Smooth muscle cell (in vitro differentiated cells): ENCODE results near the gene BASP1. TPM values are rescaled to one million over a fixed set of nuclear protein-coding genes. Genes with fewer than 3 reads are reported as not detected.
"Not testable (repeated sequence)": the region's sequence is repeated elsewhere in the genome, so short reads cannot be mapped to it uniquely, and the experiment has no call there.

Experiments used
- DNase-seq: peaks from one replicate; lab custom pipeline; 2025; ENCODE audit not compliant: unreplicated experiment; lab: John Stamatoyannopoulos, UW
- H2AFZ ChIP-seq: fragments of 200-600 bp; sonication (generic); 2 replicates; pipeline ENCODE4 v1.6.0; 2016; ENCODE audit warnings: antibody characterized with exemption, low read depth, mild to moderate bottlenecking
- H3F3A ChIP-seq: fragments of 200-600 bp; sonication (generic); 2 replicates; pipeline ENCODE4 v1.6.0; 2017; ENCODE audit warnings: antibody characterized with exemption, low read depth
- H3K27ac ChIP-seq: fragments of 200-600 bp; sonication (generic); 2 replicates; pipeline ENCODE4 v1.5.1; 2016; ENCODE audit warnings: low read depth, mild to moderate bottlenecking
- H3K27me3 ChIP-seq: fragments of 200-600 bp; sonication (generic); 2 replicates; pipeline ENCODE4 v1.6.1; 2016; ENCODE audit warnings: low read depth, mild to moderate bottlenecking
- H3K36me3 ChIP-seq: fragments of 200-600 bp; sonication (generic); 2 replicates; pipeline ENCODE4 v1.5.1; 2016; ENCODE audit warnings: low read depth
- H3K4me1 ChIP-seq: fragments of 200-600 bp; sonication (generic); 2 replicates; pipeline ENCODE4 v1.5.1; 2016; ENCODE audit warnings: low read depth
- H3K4me2 ChIP-seq: fragments of 200-600 bp; sonication (generic); 2 replicates; pipeline ENCODE4 v1.6.0; 2016; ENCODE audit warnings: mild to moderate bottlenecking
- H3K4me3 ChIP-seq: fragments of 200-600 bp; sonication (generic); 2 replicates; pipeline ENCODE4 v1.5.1; 2016; ENCODE audit warnings: mild to moderate bottlenecking
- H3K79me2 ChIP-seq: fragments of 200-600 bp; sonication (generic); 2 replicates; pipeline ENCODE4 v1.6.0; 2016; ENCODE audit warnings: low read depth, mild to moderate bottlenecking
- H3K9ac ChIP-seq: fragments of 200-600 bp; sonication (generic); 2 replicates; pipeline ENCODE4 v1.6.0; 2016; ENCODE audit warnings: low read depth
- H3K9me3 ChIP-seq: fragments of 200-600 bp; sonication (generic); replicated peaks from 2 replicates; pipeline ENCODE4 v1.5.1; 2016; ENCODE audit warnings: low read depth
- H4K20me1 ChIP-seq: fragments of 200-600 bp; sonication (generic); 2 replicates; pipeline ENCODE4 v1.6.0; 2016; ENCODE audit warnings: low read depth
- WGBS: methylation state at CpG from one replicate; pipeline ENCODE4 v1.1.7; 2016; ENCODE audit warnings: low lambda C conversion rate; 5-methylcytosine and 5-hydroxymethylcytosine counted together
- polyA plus RNA-seq: library from polyadenylated mRNA; unstranded; fragments of >200 nt; fragmentation: Nextera tagmentation; extraction: Ambion mirVana; gene quantifications from 2 replicates; pipeline ENCODE4 v1.2.1, GENCODE V29; 2016
- total RNA-seq: library from RNA; depleted of rRNA; stranded (reverse); fragments of >200 nt; gene quantifications from 2 replicates; pipeline ENCODE4 v1.2.3, GENCODE V29; 2014
- TF ChIP-seq, protein P1 (sequence below): fragments of 200-600 bp; sonication (generic); IDR thresholded peaks from 2 replicates; pipeline ENCODE4 v1.5.1; 2017; ENCODE audit warnings: borderline replicate concordance, mild to moderate bottlenecking, antibody characterized with exemption; ENCODE audit not compliant: insufficient read depth, poor library complexity, severe bottlenecking

The BASP1 gene
- total and polyA plus RNA-seq, 2 experiments from 2014 or later: 194 to 304 TPM

DNA sequence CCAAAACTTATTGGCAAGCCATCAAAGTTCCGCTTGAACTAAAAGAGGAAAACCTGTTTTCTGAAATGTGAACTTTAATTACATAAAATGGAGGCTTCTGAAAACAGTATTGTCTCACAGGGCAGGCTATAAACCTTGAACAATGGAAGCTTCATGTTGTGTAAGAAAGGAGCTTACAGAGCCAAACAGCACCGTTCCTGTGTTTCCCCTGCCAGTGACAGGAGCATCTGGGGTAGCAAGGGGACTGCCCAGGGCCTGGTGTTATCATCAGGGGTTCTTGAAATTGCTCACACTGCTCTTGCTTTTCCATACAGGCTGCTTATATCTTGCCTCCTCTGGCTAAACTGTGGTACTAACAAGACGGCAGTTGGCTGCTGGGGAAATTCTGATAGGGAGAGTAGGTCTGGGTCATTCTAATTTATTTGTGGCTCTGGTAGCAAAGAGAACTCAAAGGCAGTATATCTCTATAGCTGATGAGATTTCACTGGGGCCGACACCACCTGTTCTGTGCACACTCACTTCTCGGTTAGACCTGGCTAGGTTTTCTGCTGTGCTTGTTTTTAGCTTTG, 40.4 kb downstream of the BASP1 start:
- peaks cover 35% of the 10 kb centered on the region for H3K4me1 ChIP-seq
- H3K79me2 ChIP-seq: peaks cover 100% of the 10 kb centered on the region
- DNase-seq: no peak
- H3K27me3 ChIP-seq: no peaks in the 10 kb centered on the region
- H3K9ac ChIP-seq: no peak overlapping the region
- H3K4me3 ChIP-seq: no peak overlapping the region
- TF ChIP-seq, protein P1, sequence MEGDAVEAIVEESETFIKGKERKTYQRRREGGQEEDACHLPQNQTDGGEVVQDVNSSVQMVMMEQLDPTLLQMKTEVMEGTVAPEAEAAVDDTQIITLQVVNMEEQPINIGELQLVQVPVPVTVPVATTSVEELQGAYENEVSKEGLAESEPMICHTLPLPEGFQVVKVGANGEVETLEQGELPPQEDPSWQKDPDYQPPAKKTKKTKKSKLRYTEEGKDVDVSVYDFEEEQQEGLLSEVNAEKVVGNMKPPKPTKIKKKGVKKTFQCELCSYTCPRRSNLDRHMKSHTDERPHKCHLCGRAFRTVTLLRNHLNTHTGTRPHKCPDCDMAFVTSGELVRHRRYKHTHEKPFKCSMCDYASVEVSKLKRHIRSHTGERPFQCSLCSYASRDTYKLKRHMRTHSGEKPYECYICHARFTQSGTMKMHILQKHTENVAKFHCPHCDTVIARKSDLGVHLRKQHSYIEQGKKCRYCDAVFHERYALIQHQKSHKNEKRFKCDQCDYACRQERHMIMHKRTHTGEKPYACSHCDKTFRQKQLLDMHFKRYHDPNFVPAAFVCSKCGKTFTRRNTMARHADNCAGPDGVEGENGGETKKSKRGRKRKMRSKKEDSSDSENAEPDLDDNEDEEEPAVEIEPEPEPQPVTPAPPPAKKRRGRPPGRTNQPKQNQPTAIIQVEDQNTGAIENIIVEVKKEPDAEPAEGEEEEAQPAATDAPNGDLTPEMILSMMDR: no peak
- no peaks in the 10 kb centered on the region for H3K9me3 ChIP-seq
- WGBS: 77% methylated on average over 5 of the region's 5 CpGs
- H2AFZ ChIP-seq: no peak overlapping the region
- no peaks in the 10 kb centered on the region for H3K36me3 ChIP-seq
- no peak overlapping the region for H3K4me2 ChIP-seq
- peaks cover 5% of the 10 kb centered on the region for H3F3A ChIP-seq
- peaks cover 100% of the 10 kb centered on the region for H4K20me1 ChIP-seq
- H3K27ac ChIP-seq: peak overlapping the region; percentile 67

DNA sequence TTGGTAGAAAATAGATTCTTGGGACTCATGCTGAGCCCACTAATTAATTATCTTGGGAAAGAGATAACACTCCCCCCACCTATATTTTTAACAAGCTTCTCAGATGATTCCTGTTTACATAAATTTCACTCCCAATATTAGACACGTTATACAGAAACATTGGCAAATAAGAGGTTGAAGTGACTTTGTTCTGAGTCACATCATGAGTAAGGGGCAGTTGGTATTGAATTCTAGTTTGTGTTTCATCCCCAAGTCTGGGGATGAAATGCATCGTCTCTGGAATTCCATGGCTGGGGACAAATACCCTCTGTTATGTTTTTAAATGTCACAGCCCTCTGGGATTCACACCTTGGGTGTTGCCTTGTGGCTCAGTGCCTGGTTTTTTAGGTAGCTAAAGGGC, 41.0 kb downstream of the BASP1 start:
- Histone ChIP-seq H3K4me2 (no peak overlapping the region), H3K27ac (peak overlapping the region; percentile 67)

DNA sequence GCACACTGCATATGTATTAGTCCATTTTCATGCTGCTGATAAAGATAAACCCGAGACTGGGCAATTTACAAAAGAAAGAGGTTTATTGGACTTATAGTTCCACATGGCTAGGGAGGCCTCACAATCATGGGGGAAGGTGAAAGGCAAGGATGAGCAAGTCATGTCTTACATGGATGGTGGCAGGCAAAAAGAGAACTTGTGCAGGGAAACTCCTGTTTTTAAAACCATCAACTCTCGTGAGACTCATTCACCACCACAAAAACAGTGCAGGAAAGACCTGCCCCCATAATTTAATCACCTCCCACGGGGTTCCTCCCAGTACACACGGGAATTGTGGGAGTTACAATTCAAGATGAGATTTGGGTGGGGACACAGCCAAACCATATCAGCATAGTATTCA, 41.6 kb downstream of the BASP1 start:
- Histone ChIP-seq H3K79me2 (peaks cover 100% of the 10 kb centered on the region), H3K4me1 (peaks cover 35% of the 10 kb centered on the region), H3K27ac (peak overlapping the region; percentile 67), H4K20me1 (peaks cover 100% of the 10 kb centered on the region)
- WGBS: 90% methylated on average over 4 of the region's 4 CpGs
- not testable (repeated sequence) for H3K27me3 ChIP-seq, H3K36me3 ChIP-seq, H3K4me3 ChIP-seq, H3K9me3 ChIP-seq, H2AFZ ChIP-seq, H3F3A ChIP-seq, H3K9ac ChIP-seq, DNase-seq, H3K4me2 ChIP-seq

More for the DNA sequence above, 41.0 kb downstream of the BASP1 start:
- Histone ChIP-seq H3K27me3 (no peaks in the 10 kb centered on the region), H3K4me3 (no peak overlapping the region), H2AFZ (no peak overlapping the region), H3K9ac (no peak overlapping the region), H4K20me1 (peaks cover 100% of the 10 kb centered on the region), H3K9me3 (no peaks in the 10 kb centered on the region), H3K79me2 (peaks cover 100% of the 10 kb centered on the region), H3F3A (peaks cover 5% of the 10 kb centered on the region), H3K4me1 (peaks cover 35% of the 10 kb centered on the region), H3K36me3 (no peaks in the 10 kb centered on the region)
- 28% methylated on average over 2 of the region's 2 CpGs for WGBS
- no peak for DNase-seq
- TF ChIP-seq, protein P1: no peak

DNA sequence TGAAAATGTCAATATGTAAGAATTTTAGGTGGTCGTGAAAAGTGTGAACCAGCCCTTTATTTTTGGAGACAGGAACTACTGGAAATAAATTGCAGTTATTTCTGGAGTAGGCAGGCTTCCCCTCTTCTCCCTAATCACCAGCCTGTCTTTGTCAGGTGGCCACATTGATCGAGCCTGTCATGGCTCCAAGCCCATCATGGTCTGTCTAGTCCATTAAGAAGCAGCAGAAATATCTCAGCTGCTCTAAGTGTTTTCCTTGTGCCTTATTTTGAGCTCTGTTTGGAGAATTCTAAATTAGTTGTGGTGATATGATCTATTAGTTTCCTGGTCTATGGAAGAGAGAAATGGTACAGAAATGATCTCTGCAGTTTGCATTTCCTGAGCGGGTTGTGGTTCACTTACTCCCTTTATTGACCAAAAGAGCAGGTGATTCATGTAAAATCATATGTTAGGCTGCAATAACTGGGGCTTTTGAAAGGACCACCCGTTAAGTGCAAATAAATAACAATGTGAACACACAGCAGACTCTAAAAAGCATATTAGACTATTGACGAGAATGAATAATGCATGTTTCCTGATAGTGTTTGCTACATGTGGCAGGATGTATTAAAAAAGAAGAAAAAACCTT, 42.3 kb downstream of the BASP1 start:
- WGBS: 96% methylated on average over 5 of the region's 5 CpGs
- Histone ChIP-seq H3K4me2 (no peak overlapping the region), H3K36me3 (no peaks in the 10 kb centered on the region), H3K9ac (no peak overlapping the region), H3K27ac (no peak overlapping the region), H3K4me1 (peaks cover 34% of the 10 kb centered on the region), H3K27me3 (no peaks in the 10 kb centered on the region), H3K9me3 (no peaks in the 10 kb centered on the region), H3F3A (peaks cover 4% of the 10 kb centered on the region), H4K20me1 (peaks cover 100% of the 10 kb centered on the region), H2AFZ (no peak overlapping the region), H3K79me2 (peaks cover 100% of the 10 kb centered on the region), H3K4me3 (no peak overlapping the region)
- TF ChIP-seq, protein P1: no peak
- DNase-seq: no peak
